HG03039 (cell line): Measurements from ENCODE around the gene CD177.
"Not testable (repeated sequence)": the region's sequence is repeated elsewhere in the genome, so short reads cannot be mapped to it uniquely, and the experiment has no call there.

Experiments
- ATAC-seq: cut with Tn5 transposase; IDR thresholded peaks from one replicate; pipeline ENCODE4 v1.9.1; 2021; ENCODE audit warnings: mild to moderate bottlenecking, moderate library complexity; ENCODE audit not compliant: unreplicated experiment

CD177 gene

DNA sequence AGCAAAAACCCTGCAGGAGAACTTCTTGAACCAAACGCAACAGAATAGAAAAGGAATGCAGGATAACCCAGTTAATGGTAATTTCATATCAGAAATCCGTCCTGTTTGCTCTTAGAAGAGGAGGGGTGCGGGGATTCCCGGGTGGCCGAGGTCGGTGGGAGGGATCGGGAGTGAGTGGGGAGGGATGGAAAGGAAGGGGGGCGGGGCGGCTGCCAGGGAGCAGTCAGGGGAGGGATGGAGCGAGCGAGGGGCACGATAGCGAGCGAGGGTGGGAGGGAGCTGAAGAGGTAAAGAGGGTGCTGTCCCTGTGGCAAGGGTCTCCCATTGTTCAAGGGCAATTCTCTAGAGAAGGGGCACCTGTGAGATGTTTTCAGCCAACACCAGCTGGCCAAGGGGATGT, 26.5 kb downstream of the CD177 start:
- ATAC-seq = no peak

DNA sequence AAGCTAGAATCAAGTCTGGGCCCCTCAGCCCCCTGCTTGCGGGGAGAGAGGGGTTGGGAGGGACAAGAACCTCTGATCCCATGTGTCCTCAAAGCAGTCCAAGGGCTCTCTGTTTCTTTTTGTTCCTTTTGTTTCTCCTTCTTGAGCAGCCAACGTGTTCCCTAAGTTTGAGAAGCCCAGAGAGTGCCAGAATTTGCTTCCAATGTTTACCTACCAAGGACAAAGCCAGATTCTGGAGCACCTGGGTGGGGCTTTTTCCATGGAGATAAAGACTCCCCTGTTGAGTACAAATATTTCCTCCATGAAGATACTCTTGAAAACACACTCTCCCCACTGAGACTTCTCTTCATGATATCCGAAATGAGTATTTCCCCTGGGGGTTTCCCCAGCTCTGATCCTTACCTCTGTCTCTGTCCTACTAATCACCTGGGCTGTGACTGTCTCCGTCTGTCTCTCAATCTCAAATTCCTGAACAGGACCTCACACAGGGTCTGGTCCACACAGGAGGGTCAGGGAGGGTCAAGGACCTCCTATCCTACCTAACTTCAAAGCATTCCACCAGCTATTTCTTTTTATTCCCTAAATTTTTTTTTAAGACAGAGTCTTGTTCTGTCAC, 27.4 kb downstream of the CD177 start:
- no peak for ATAC-seq

DNA sequence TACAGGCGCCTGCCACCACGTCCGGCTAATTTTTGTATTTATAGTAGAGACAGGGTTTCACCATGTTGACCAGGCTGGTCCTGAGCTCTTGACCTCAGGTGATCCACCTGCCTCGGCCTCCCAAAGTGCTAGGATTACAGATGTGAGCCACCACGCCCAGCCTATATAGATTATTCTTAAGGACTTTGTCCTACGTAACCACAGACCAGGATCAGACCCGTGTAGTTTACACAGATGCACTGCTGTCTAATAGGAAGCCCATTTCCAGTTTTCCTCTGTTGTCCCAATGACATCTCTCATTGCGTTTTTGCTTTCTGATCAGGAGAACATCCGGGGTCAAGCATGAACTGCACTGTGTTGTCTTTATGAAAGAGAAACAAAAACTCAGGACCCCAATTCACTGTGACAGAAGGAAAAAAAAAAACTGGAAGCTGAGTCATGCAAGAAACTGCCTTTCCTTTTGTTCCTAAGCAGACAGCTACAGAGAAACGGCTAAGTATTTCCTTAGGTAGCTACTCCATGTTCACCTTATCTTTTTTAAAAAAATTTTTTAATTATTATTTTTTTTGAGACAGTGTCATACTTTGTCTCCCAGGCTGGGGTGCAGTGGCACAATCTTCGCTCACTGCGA, 29.2 kb downstream of the CD177 start:
- ATAC-seq = not testable (repeated sequence)

DNA sequence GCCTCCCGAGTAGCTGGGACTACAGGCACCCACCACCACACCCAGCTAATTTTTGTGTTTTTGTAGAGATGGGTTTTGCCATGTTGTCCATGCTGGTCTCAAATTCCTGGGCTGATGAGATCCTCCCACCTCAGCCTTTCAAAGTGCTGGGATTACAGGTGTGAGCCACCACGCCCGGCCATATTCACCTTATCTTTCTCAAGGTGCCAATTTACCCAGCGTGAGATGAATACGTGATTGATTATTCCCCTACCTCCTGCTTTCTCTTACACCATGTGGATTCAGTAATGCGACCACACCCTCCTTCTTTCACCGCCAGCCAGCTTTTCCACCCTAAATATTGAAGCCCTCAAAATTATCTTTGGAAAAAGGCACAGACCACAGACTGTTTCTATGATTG, 29.8 kb downstream of the CD177 start:
- not testable (repeated sequence) for ATAC-seq

DNA sequence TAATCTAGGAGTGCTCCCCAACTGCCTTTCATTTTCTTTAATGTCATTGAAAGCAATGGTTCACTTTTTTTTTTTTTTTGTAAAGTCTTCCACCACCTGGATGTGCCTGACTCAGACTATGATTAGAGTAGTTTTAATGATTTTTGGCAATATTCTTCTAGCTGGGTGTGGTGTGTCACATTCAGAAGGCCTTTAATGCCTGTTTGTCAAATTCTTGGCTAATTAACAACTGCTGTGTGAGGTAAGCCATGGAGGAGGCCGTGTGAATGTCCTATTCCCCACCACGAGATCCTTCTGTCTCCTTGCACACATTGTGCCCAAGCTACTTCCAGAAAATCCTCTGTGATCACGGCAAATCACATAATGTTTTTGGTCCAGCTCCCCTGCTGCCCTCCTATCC, 30.3 kb downstream of the CD177 start:
- ATAC-seq = not testable (repeated sequence)

DNA sequence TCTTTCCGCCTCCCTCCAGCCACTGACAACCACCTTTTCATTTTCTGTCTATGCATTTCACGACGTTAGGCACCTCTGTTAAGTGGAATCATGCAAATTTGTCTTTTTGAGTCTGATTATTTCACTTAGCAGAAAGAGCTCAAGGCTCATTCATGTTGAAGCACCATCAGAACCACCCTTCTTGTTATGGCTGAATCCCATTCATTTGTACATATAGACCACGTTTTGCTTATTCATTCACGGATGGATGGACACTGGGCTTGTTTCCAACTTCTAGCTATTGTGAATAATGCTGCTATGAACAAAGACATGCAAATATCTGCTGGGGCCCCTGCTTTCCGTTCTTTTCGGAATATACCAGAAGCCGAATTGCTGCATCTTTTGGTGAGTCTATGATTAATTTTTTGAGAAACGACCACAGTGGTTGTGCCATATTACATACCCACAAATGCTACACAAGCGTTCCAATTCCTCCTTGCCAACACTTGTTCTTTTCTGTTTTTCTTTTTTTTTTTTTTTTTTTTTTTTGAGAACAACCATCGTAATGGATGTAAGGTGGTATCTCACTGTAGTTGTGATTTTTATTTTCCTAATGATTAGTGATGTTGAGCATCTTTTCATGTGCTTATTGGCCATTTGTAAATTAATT, 37.5 kb downstream of the CD177 start:
- not testable (repeated sequence) for ATAC-seq

DNA sequence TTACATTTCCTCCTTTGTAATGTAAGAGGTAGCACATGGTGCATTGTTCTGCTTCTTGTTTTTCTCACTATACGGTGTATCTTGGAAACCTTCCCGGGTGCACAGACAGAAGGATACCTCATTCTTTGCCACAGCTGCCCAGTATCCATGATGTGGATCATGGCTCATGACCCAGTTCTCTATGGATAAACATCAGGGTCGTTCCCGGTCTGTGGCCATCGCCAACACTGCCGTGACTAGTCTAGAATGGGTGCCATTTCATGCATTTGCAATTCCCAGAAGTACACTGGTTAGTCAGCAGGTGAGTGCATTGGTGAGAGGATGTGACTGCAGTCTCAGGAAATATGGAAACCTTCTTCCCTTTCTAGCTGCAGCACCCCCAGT, 38.1 kb downstream of the CD177 start:
- ATAC-seq = not testable (repeated sequence)

DNA sequence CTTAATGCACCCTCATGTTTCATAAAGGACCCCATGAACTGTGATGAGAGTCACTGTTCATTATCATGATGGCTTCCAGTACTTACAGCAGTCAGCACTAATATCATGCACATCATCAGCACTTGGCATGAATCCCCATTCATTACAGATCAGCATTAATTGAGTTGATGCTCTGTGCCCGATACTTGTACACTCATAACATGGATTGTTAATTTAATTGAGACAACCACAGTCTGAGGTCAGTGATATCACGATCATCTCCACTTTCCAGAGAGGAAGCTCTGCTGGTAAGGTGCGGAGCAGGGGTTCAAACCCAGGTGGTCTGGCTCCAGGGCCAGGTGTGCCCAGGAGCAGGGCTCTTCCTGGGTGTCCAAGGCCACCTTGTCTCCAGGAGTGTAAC, 40.0 kb downstream of the CD177 start:
- ATAC-seq = not testable (repeated sequence)

DNA sequence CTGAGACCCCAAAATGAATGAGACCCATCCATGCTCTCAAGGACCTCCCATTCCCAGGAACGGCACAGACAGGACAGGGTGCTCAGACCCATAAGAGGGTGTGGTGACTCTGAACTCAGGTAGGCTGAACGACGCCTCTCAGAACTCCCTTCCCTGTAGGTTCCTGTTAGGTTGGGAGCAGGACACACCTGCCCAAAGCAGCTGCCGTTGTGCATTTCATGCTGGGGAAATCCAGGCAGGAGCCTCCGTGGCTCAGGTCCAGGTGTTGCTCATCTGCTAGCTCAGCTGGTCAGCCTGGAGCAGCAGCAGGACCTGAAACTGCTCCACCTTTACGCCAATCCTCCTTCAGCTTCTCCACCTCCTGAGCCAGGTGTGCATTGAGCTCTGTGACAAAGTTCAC, 42.1 kb downstream of the CD177 start:
- ATAC-seq = no peak

DNA sequence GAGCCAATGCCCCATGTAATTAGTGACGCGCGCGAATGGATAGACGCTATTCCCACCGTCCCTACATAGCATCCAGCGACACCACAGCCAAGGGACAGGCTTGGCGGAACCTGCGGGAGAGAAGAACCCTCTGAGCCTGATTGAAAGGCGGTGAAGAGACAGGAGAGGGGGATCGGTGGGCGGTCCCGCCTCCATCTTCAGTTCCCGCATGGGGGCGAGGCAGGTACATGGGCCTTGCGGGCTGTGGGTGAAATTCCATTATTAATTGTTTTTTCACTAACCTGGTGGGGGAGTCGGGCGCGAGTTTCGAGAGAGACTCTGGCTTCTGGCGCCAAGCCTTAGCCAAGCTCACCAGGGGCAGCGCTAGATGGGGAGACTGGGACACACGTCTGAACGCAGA, 52.8 kb downstream of the CD177 start:
- ATAC-seq = no peak

DNA sequence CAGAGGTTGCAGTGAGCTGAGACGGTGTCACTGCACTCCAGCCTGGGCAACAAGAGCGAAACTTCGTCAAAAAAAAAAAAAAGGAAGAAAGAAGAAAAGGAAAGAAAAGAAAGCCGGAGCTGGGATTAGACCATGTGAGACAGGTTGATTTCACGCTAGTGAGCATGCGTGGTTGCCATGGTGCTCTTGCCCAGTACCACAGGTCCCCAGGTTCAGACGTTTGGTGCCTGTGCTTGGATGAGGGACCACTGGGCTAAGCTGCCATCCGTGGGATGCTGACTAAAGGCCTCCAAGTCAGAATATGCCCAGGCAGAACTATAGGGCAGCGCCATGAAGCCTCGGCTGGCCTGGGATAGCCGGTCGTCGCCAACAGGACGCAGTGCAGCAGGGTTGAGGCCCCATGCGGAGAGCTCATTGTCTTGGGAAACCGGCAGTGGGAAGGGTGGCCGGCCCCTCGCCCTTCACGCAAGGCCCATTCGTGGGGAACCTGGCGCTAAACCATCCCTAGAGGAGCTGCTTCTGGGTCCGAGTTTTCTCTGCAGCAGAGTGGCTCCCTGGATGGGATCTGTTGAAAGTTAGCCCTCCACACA, 54.0 kb downstream of the CD177 start:
- no peak for ATAC-seq

DNA sequence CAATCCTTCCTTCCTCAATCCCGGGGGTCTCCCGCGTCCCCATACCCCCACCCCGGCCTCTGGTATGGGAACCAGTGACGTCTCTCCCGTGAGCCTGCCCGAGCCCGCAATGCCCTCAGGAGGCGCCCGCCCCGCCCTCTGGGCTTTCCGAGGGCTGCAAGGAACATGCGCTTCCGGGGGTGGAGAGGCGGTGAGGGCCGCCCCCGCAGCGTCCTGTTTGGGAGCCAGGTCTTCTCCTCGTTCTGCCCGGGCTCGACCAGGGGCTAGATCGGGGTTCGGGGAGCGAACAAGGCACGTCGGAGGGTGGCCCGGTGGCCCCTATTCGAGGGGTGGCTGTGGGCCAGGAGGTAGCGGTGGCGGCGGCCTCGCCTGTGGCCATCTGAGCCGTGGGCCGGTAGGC, 54.6 kb downstream of the CD177 start:
- ATAC-seq = no peak

DNA sequence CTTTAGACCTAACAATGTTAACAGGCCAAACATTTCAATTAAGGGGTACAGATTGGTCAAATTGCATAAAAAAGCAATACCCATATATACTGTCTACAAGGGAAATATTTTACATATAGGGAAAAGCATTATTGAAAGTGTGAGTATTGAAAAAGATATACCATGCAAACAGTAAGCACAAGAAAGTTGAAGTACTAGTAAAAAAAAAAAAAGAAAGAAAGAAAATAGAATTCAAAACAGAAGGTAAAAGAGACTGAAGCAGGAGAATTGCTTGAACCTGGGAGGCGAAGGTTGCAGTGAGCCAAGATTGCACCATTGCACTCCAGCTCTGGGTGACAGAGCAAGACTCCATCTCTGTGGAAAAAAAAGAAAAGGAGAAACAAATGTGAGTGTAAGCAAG, 55.9 kb downstream of the CD177 start:
- ATAC-seq = no peak

DNA sequence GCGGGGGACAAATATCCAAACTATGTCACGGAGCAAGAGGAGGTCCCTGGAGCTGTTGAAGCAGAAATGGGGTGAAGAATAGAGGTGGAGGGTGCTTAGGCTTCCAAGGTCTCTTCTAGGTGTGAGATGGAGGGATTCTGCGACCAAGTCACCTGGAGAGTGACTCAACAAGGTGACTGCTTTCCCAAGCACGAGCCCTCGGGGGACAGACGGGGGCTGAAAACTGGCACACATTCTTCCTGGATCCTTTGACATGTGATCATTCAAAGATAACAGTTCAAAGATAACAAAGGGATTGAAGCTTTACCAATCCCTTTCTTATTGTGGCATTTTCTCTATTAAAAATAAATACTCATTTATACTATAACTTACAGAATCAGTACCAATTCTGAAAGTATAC, 59.0 kb downstream of the CD177 start:
- no peak for ATAC-seq
